Psoas muscle (tissue), 8 donors: Measurements from ENCODE around the gene ALKBH6. TPM values are rescaled to one million over a fixed set of nuclear protein-coding genes. Genes with fewer than 3 reads are reported as not detected.

ENCODE experiments used
- ATAC-seq, 4 donors: fragments of 200-7000 bp; cut with Tn5 transposase; one replicate each; pipeline ENCODE4 v1.9.1; 2020; ENCODE audit warnings: moderate library complexity in 3 of 4, mild to moderate bottlenecking in 2 of 4
- DNase-seq, 2 donors: peaks; one replicate each; pipeline ENCODE4 v3.0.0-alpha.2; 2020
- H3K27ac ChIP-seq: fragments of 200-600 bp; one replicate; pipeline ENCODE4 v1.8.0; 2022
- H3K27me3 ChIP-seq, 3 donors: fragments of 200-600 bp in 1 of 3; one replicate each; pipeline versions ENCODE4 v1.6.1 to v1.8.0; 2013 to 2022; ENCODE audit warnings: low read length in 2 of 3, mild to moderate bottlenecking in 2 of 3, moderate library complexity in 1 of 3; ENCODE audit not compliant: insufficient read depth in 3 of 3
- H3K36me3 ChIP-seq, 2 donors: fragments of 200-600 bp in 1 of 2; one replicate each; pipeline versions ENCODE4 v1.6.1 to v1.8.0; 2013 to 2022; ENCODE audit warnings: low read depth in 1 of 2, mild to moderate bottlenecking in 1 of 2, moderate library complexity in 1 of 2; ENCODE audit not compliant: insufficient read depth in 1 of 2
- H3K4me1 ChIP-seq: fragments of 200-600 bp; one replicate; pipeline ENCODE4 v1.8.0; 2022
- H3K4me3 ChIP-seq: fragments of 200-600 bp; one replicate; pipeline ENCODE4 v1.8.0; 2022; ENCODE audit warnings: mild to moderate bottlenecking
- H3K9me3 ChIP-seq: fragments of 200-600 bp; one replicate; pipeline ENCODE4 v1.8.0; 2022
- CTCF ChIP-seq: fragments of 200-600 bp; IDR thresholded peaks from one replicate; pipeline ENCODE4 v1.8.0; 2022; ENCODE audit warnings: antibody characterized with exemption
- WGBS, 3 donors: extraction: QIAGEN DNeasy Blood & Tissue Kit; methylation state at CpG; one replicate each; pipeline versions ENCODE4 v1.1.6 to v1.1.7; 2013; 5-methylcytosine and 5-hydroxymethylcytosine counted together
- intact Hi-C, 2 donors: fragments of 100-400 bp; cut with DNase I; formaldehyde crosslinking; loops; one replicate each; pipeline versions ENCODE4 v1.11.0 to v1.14.2; 2022
- long read RNA-seq, 2 donors: library from polyadenylated mRNA; unstranded; transcript quantifications; one replicate each; pipeline ENCODE4 v2.0.0, GENCODE V29; 2021
- polyA plus RNA-seq, 3 donors: library from polyadenylated mRNA; stranded (reverse); fragments of 200-250 nt; gene quantifications; one replicate each; pipeline ENCODE4 v1.2.3, GENCODE V29; 2013
- total RNA-seq, 4 donors: library from RNA; stranded (reverse); fragmentation: NEBNext Ultra II Directional in 2 of 4; extraction: Animal tissue kit (Norgen Biotek cat#: 25700) in 2 of 4; gene quantifications; one replicate each; pipeline versions ENCODE4 v1.2.1 to v1.2.4, GENCODE V29; 2021 to 2023
- donor health status: healthy with polysubstance abuse.
- donor health status: DM: no; HTN: no; CAD: no; lungs with moderate emphysema.
- donor health status: Bipolar disorder and iron deficiency.
- donor health status: healthy.
- donor health status: DM: yes; HTN: yes; CAD: no.
- donor health status: DM: no; HTN: no; CAD: no.
- donor health status: DM: no; HTN: no; CAD: no.
- donor health status: DM: yes; HTN: yes; CAD: no.

The ALKBH6 gene
- total RNA-seq (10 to 100 TPM in 3 of 4 donors, 1 to 10 TPM in 1; 7.1 to 12.6 (median 10.6) TPM), polyA plus RNA-seq (10 to 100 TPM in 2 of 3 donors, 1 to 10 TPM in 1; 9.5 to 22.3 (median 13.3) TPM)
- long read RNA-seq, donor 1, partial matches to known transcripts, result 5 of 8 reads
- long read RNA-seq, donor 1, other reads (novel, unspliced or antisense), result 1 of 8 reads
- long read RNA-seq, donor 2, partial matches to known transcripts, result 1 of 9 reads
- long read RNA-seq, donor 2, other reads (novel, unspliced or antisense), result 6 of 9 reads

- Histone ChIP-seq H3K4me3 (peak within 1 kb of the TSS; percentile 78), H3K4me1 (peaks cover 6% of the 10 kb centered on the region), H3K9me3 (no peaks in the 10 kb centered on the region), H3K27ac (peak within 1 kb of the TSS; percentile 83), H3K27me3 (no peaks in the 10 kb centered on the region), H3K36me3 (no peaks in the 10 kb centered on the region)
- TF ChIP-seq CTCF, result no peak
- DNase-seq (peak; percentile 100), ATAC-seq (peak; percentile 99 to 100 (median 99))
- 1 to 2% (median 1%) methylated on average over 42 of the region's 42 CpGs for WGBS, 3 donors
- intact Hi-C loops, result no loop called here
Observed at GRCh38 chr19:36014012-36014924, at the start of gene ALKBH6. ALKBH6 (minus strand) TSS chr19:36014213; CDS start chr19:36013397, 816 bp downstream.

GRCh38 chr19:36061367-36061766 is 47.4 kb upstream of the ALKBH6 start:
- H3K4me3 ChIP-seq, result no peak overlapping the region
- H3K36me3 ChIP-seq, result no peaks in the 10 kb centered on the region
- no peak for TF ChIP-seq CTCF
- ATAC-seq, result no peak
- no peak overlapping the region for H3K27ac ChIP-seq
- H3K4me1 ChIP-seq, result peaks cover 9% of the 10 kb centered on the region
- no peaks in the 10 kb centered on the region for H3K27me3 ChIP-seq
- intact Hi-C loops, result loop anchor here in 1 of 2 donors (5.0 kb wide), 1 partner anchor 41 kb away; no protein-coding TSS in a partner anchor
- H3K9me3 ChIP-seq, result no peaks in the 10 kb centered on the region
- no peak for DNase-seq
- 83 to 91% (median 88%) methylated on average over 2 of the region's 2 CpGs for WGBS, 3 donors

GRCh38 chr19:36060430-36060829 is 46.4 kb upstream of the ALKBH6 start:
- no peak overlapping the region for H3K27ac ChIP-seq
- H3K9me3 ChIP-seq, result no peaks in the 10 kb centered on the region
- no peak overlapping the region for H3K4me3 ChIP-seq
- DNase-seq (peak; percentile 31 to 70), ATAC-seq (peak; percentile 61 to 95 (median 84))
- intact Hi-C loops, result loop anchor here in 1 of 2 donors (5.0 kb wide), 1 partner anchor 42 kb away; no protein-coding TSS in a partner anchor
- H3K4me1 ChIP-seq, result peaks cover 13% of the 10 kb centered on the region
- no peaks in the 10 kb centered on the region for H3K27me3 ChIP-seq
- no peaks in the 10 kb centered on the region for H3K36me3 ChIP-seq
- WGBS, 3 donors, result 72 to 81% (median 74%) methylated on average over 4 of the region's 4 CpGs
- TF ChIP-seq CTCF, result peak; percentile 57

GRCh38 chr19:36059180-36059910 is 45.3 kb upstream of the ALKBH6 start:
- DNase-seq (no peak), ATAC-seq (no peak)
- TF ChIP-seq CTCF, result no peak
- peak overlapping the region; percentile 53 for H3K27ac ChIP-seq
- H3K4me1 ChIP-seq, result peaks cover 19% of the 10 kb centered on the region
- no peaks in the 10 kb centered on the region for H3K9me3 ChIP-seq
- no peak overlapping the region for H3K4me3 ChIP-seq
- no peaks in the 10 kb centered on the region for H3K27me3 ChIP-seq
- WGBS, 3 donors, result 46 to 56% (median 47%) methylated on average over 6 of the region's 6 CpGs
- intact Hi-C loops, result loop anchor here in 1 of 2 donors (5.0 kb wide), 1 partner anchor 53 kb away; the partner anchor contains the start of genes OVOL3 and POLR2I
- no peaks in the 10 kb centered on the region for H3K36me3 ChIP-seq
